ENCODE results near the gene ANKS6.

ANKS6 gene

DNA sequence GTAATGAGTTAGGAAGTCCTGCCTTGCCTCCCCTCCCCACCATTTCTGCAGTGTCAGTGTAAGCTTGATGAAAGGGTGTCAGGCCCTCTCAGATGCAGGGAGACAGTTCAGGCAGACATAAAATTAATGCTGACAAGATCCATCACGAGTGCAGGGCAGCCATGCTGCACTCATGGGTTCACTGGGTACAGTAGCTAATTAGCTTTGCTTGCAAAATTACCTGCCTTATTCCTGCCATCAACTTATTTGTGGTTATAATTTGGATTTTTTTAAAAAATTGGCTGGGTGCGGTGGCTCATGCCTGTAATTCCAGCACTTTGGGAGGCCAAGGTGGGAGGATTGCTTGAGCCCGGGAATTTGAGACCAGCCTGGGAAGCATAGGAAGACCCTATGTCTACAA is 29.1 kb upstream of the ANKS6 start:
- H3K4me3 Mint-ChIP-seq = no peak overlapping the region
- H3K4me1 Mint-ChIP-seq = no peaks in the 10 kb centered on the region
- peaks cover 9% of the 10 kb centered on the region for H3K36me3 Mint-ChIP-seq
- no peak overlapping the region for H3K27ac Mint-ChIP-seq
- H3K27me3 Mint-ChIP-seq = no peaks in the 10 kb centered on the region
- H3K9me3 Mint-ChIP-seq = no peaks in the 10 kb centered on the region

DNA sequence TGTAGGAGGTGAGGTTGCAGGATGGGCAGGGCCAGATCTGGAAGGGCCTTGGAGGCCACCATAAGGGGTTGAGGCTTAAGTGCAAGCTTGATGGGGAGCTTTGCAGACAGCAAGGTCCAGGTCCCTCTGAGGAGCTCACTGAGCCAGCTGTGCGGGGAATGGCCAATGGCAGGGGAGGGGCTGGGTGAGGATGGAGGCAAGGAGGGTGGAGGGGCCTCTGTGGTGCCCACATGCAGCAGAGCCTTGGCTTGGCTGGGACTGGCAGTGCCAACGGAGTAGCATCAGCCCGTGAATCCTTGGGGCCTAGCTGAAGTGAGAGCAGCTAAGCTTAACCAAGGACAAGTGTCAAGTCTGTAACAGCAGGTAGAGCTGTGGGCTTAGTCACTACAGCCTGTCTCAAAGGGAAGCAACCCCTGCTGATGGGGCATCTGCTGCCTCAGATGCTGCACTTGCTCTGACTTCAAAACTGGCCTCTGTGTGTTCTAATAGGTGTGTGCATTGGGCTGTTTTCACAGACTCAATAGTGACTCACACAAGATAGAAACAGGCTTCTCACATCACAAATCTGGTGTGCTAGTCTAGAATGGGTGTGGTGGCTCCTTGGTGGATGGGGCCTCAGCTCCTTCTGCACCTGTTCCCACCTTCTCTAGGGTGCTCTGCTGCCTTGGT is 27.4 kb upstream of the ANKS6 start:
- H3K4me3 Mint-ChIP-seq = no peak overlapping the region
- H3K4me1 Mint-ChIP-seq = no peaks in the 10 kb centered on the region
- H3K9me3 Mint-ChIP-seq = no peaks in the 10 kb centered on the region
- no peak overlapping the region for H3K27ac Mint-ChIP-seq
- H3K27me3 Mint-ChIP-seq = no peaks in the 10 kb centered on the region
- peaks cover 7% of the 10 kb centered on the region for H3K36me3 Mint-ChIP-seq

DNA sequence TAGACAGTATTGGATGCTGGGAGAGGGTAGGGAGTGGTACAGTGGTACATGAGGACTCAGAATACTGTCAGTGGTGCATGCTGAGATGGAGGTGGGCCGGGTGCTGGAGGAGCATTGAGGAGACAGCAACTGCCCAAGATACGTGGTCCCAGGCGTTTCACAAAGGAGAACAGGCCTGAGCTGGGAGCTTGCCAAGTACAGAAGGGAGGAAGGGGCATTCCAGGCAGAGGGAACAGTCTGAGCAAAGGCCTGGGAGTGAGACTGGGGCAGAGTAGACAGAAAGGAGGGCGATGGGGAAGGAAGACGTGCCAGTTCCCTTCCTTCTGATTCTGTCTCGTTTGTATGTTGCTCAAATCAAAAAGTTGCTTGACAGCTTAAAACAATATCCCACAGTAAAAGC is 26.3 kb upstream of the ANKS6 start:
- Mint-ChIP-seq H3K9me3 (no peaks in the 10 kb centered on the region), H3K4me3 (no peak overlapping the region), H3K27ac (no peak overlapping the region), H3K36me3 (peaks cover 9% of the 10 kb centered on the region), H3K4me1 (no peaks in the 10 kb centered on the region), H3K27me3 (no peaks in the 10 kb centered on the region)

DNA sequence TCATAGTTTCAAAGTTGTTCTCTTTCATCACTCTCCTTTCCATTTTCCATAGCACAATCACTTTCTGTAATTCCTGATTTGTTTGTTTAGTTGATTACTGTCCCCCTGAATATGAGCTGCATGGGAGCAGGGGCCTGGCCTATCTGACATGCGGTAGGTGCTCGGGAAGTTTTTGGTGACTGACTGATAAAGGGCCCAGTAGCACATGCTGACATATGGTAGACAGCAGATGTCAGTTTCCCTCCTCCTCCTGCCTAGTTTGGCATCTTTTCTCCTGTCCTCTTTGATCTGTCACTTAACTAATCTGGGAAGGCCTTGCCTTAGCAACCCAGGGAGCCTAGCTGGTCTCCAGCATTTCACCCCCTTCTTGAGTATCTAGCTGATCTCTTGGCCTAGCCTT is 25.5 kb upstream of the ANKS6 start:
- H3K27me3 Mint-ChIP-seq = no peaks in the 10 kb centered on the region
- no peak overlapping the region for H3K4me3 Mint-ChIP-seq
- H3K27ac Mint-ChIP-seq = no peak overlapping the region
- no peaks in the 10 kb centered on the region for H3K9me3 Mint-ChIP-seq
- no peaks in the 10 kb centered on the region for H3K4me1 Mint-ChIP-seq
- peaks cover 9% of the 10 kb centered on the region for H3K36me3 Mint-ChIP-seq

DNA sequence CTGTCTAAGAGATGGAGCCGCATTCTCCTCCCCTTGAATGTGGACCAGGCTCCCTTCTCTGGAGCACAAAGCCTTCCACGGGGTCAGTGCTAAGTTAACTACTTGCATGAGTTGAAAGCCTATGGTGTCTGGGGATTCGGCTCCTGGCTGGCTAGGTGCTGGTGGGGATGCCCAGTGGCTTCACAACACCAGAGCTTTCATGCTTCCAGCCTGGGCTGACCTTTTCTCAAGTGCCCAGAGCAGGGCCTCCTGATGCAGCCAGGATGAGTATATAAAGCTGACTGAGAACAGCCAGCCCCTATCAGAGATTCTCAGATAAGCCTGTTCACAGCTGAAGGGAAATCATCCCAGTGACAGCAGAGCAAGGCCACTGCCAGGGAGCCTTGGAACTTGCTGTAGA is 22.9 kb upstream of the ANKS6 start:
- no peaks in the 10 kb centered on the region for H3K9me3 Mint-ChIP-seq
- H3K4me3 Mint-ChIP-seq = no peak overlapping the region
- no peaks in the 10 kb centered on the region for H3K4me1 Mint-ChIP-seq
- no peaks in the 10 kb centered on the region for H3K27me3 Mint-ChIP-seq
- H3K27ac Mint-ChIP-seq = no peak overlapping the region
- H3K36me3 Mint-ChIP-seq = peaks cover 9% of the 10 kb centered on the region

DNA sequence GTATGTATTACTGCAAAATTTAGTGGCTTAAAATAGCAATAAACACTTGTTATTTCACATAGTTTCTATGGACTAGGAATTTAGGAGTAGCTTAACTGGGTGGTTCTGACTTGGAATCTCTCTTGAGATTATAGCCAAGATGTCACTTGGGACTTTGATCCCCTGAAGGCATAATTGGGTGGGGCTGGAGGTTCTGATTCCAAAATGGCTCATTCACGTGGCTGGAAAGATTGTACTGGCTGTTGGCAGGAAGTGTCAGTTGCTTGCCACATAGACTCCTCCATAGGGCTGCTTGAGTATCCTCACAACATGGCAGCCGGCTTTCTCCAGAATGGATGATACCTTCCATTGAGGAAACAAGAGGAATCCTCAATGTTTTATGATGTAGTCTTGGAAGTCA is 22.4 kb upstream of the ANKS6 start:
- H3K4me1 Mint-ChIP-seq = no peaks in the 10 kb centered on the region
- no peaks in the 10 kb centered on the region for H3K9me3 Mint-ChIP-seq
- no peak overlapping the region for H3K27ac Mint-ChIP-seq
- no peak overlapping the region for H3K4me3 Mint-ChIP-seq
- H3K27me3 Mint-ChIP-seq = no peaks in the 10 kb centered on the region
- peaks cover 11% of the 10 kb centered on the region for H3K36me3 Mint-ChIP-seq

DNA sequence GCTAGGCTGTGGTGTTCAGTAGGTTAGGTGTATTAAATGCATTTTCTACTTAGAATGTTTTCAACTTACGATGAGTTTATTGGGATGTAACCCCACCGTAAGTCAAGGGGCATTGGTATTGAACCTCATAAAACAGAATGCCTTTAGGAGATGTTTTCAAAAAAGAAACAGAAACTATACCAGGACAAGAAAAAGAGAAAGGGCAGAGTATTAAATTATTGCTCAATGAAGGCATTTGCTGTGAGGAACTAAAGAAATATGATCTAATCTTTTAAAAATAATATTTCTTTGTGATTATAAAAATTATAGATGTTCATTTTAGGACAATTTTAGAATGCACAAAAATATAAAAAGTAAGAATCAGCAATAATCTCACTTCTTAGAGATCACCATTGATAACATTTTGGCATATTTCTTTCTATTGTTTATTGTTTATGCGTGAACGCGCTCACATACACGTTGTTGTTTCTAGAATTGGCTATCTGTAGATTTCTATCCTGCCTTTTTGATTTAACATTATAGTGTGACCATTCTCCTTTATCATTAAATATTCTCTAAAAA is 19.1 kb upstream of the ANKS6 start:
- H3K9me3 Mint-ChIP-seq = peaks cover 5% of the 10 kb centered on the region

DNA sequence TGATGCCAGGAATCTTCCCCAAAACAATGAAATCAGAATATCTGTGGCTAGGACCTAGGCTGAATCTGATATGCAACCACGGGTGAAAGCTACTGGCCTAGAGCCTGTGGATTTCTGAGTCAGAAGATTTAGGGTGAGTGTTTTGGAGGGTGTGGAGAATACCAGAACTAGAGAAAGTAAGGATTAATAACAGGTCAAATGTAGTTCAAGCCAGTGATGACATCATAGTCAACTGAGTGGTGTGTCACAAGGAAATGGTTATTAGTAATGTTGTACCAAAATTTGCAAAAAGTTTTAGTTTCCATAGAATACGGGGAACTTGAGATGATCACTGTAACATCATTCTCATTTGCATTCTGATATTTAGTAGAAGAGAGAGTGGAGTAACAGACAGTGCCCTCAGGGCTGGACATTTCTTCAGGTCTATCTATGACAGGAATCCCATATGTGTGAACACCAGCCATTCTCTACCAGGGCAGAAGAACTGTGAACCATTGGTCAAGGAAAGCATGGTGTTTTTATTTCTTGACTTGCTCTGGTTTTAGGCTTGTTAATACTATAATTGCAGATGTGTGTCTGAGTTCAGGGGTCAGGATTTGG is 14.8 kb upstream of the ANKS6 start:
- Mint-ChIP-seq H3K4me3 (no peak overlapping the region), H3K27me3 (no peaks in the 10 kb centered on the region), H3K27ac (no peak overlapping the region), H3K9me3 (peaks cover 5% of the 10 kb centered on the region), H3K4me1 (peaks cover 35% of the 10 kb centered on the region), H3K36me3 (peaks cover 10% of the 10 kb centered on the region)

More for the DNA sequence above, 19.1 kb upstream of the ANKS6 start:
- Mint-ChIP-seq H3K4me3 (no peak overlapping the region), H3K27ac (no peak overlapping the region), H3K36me3 (peaks cover 15% of the 10 kb centered on the region), H3K27me3 (no peaks in the 10 kb centered on the region), H3K4me1 (peaks cover 13% of the 10 kb centered on the region)

DNA sequence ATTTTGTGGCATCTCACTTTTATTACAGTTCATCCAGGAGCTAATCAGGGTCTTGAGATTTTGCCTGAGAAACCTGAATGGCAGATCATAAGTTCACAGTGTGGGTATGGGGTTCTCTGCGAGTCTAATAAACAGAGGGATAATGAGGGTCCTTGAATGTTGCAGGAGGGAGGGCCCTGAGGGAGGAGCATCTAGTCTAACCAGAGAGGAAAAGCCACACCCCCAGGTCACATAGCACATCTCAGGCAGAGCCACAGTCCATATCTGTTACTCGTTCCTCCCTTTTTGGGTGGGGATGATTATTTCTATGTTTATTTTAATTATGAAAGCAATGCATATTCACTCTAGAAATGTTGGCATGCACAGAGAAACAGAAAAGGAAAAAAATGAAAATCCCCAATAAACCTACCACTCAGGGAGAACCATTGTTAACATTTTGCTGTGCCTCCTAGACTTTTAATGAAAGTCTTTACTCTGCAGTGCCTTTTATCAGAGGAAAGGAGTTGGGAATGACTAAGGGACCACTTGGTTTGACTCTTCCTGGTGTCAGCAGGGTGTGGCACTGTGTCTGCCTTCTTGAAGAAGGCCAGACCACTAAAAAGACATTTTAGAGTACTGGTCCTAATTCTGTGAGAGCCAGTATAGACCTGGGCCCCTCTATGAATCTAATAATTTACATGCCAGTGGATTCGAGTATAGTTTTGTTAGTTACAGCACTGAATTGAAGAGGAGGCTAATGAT is 13.9 kb upstream of the ANKS6 start:
- H3K36me3 Mint-ChIP-seq = peaks cover 10% of the 10 kb centered on the region
- no peaks in the 10 kb centered on the region for H3K27me3 Mint-ChIP-seq
- H3K4me1 Mint-ChIP-seq = peaks cover 35% of the 10 kb centered on the region
- H3K27ac Mint-ChIP-seq = no peak overlapping the region
- peaks cover 5% of the 10 kb centered on the region for H3K9me3 Mint-ChIP-seq
- no peak overlapping the region for H3K4me3 Mint-ChIP-seq

DNA sequence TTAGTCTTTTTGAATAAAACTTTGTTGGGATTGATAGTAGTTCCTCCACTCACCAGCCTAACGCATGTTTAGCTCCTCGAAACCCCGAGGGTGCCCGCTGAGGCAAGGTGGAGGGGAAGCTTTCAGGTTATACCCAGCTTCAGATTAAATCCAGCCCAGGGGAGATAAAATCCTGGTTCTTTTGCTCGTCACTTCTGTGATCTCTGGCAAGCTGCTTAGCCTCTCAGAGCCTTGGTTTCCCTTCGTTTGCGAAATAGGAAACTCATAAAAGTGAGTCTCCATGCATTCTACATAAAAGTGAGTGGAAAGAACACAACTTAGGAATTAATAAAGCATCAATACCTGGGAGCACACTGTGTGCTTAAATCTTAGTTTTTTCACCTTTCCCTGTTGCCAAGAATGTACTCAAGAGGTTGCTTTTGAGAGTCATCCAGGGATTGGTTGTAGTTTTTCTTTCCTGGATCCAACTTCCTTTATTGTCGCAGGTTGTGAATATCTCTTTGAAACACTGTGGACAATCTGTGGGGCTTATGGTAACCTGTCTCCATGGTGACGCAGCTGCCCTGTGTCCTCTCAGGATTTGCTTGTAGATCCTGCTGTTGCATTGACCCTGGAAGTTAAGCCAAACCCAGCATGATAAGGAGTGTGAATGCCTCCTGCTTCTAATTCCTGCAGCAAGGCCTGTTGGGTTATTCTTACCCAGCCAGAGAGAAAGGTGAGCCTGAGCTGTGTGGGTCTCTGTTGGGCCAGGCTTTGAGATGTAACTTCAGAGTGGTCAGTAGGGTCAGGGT is 13.2 kb upstream of the ANKS6 start:
- Mint-ChIP-seq H3K4me3 (peak overlapping the region; percentile 88), H3K27ac (no peak overlapping the region), H3K36me3 (peaks cover 10% of the 10 kb centered on the region), H3K27me3 (no peaks in the 10 kb centered on the region), H3K4me1 (peaks cover 35% of the 10 kb centered on the region), H3K9me3 (peaks cover 5% of the 10 kb centered on the region)

DNA sequence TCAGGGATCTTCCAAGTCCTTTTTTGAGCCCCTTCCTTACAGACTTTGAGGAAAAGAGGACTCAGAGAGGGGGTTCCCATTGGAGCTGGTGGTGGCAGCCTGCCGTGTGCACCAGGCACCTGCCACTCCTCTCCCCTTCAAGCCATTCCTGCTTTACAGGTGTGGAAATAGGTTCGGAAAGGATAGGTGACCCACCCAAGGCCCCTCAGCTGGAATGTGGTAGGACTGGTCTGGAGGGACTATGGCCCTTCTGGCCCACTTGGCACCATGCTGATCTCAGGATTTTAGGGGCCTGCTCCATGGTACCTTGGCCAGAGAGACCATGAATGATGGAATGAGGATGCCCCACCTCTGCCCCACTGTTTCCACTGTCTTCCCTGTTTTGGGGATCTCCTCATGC is 12.5 kb upstream of the ANKS6 start:
- Mint-ChIP-seq H3K36me3 (peaks cover 7% of the 10 kb centered on the region), H3K9me3 (peaks cover 5% of the 10 kb centered on the region), H3K27me3 (no peaks in the 10 kb centered on the region), H3K4me3 (peak overlapping the region; percentile 88), H3K4me1 (peaks cover 35% of the 10 kb centered on the region), H3K27ac (no peak overlapping the region)

DNA sequence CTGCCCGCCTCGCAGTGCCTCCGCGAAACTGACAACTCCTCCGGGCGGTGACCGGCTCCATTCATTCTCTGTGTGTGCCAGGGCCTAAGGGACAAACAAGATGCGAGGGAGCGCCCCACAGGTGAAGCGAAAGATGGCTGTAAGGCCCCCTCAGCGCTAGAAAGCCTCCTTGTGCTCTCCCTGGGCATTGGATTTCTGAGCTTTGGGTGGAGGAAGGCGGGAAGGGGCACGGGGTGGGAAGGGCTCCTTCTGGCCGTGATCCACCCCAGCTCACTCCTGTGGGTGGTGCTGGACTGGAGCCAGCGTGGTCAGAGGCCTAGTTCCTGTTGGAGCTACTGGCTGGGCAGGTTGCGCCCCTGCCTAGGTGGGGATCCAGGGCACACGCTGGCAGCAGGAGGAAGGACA is 12.1 kb upstream of the ANKS6 start:
- Mint-ChIP-seq H3K4me3 (peak overlapping the region; percentile 88), H3K27ac (no peak overlapping the region), H3K36me3 (peaks cover 7% of the 10 kb centered on the region), H3K27me3 (no peaks in the 10 kb centered on the region), H3K9me3 (peaks cover 5% of the 10 kb centered on the region), H3K4me1 (peaks cover 35% of the 10 kb centered on the region)

DNA sequence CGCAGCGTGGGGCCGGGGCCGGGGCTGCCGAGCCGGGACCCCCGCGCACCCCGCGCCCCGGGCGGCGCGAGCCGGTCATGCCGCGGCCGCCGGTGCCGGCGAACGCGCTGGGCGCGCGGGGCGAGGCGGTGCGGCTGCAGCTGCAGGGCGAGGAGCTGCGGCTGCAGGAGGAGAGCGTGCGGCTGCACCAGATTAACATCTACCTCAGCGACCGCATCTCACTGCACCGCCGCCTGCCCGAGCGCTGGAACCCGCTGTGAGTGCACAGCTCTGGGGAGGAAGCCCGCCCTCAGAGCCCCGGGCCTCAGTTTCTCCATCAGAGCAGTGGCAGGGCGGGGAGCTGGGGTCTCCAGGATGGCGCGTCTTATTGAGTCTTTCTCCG is 11.4 kb upstream of the ANKS6 start:
- H3K27ac Mint-ChIP-seq = no peak overlapping the region
- peaks cover 32% of the 10 kb centered on the region for H3K4me1 Mint-ChIP-seq
- H3K27me3 Mint-ChIP-seq = no peaks in the 10 kb centered on the region
- H3K36me3 Mint-ChIP-seq = peaks cover 3% of the 10 kb centered on the region
- peaks cover under 1% of the 10 kb centered on the region for H3K9me3 Mint-ChIP-seq
- peak overlapping the region; percentile 88 for H3K4me3 Mint-ChIP-seq

DNA sequence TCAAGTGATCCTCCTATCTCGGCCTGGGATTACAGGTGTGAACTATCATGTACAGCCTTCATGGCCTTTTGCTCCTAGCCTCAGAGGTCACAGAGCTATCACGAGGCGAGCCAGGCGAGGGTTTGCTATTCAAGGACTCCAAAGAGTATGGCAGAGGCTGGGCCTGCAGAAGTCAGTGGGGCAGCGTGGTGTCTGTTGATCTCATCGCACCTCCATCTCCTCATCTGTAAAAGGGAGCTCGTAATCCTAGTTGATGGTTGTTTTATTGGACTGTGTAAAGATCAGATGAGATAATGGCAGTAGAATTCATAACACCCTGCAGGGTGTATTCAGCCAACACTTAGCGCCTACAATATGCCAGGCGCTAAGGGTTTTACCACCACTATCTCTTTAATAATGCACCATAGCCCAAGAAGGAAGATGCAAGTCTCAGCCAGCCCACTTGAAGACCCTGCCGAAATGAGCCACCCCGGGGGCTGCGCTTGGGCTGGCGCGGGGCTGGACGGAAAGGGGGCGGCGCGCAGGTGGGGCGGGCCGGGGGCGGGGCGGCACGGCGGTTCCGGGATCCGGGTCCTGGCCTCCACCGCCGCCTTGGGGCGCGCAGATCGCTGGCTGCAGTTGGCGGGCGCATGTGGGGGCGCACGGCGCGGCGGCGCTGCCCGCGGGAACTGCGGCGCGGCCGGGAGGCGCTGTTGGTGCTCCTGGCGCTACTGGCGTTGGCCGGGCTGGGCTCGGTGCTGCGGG is 10.9 kb upstream of the ANKS6 start, which contains the start of gene GALNT12:
TSS of gene GALNT12 (plus strand) at position 601 of the 744 bp plus-strand sequence. CDS start at position 630, 29 bp downstream.
- Mint-ChIP-seq H3K9me3 (no peaks in the 10 kb centered on the region), H3K4me1 (peaks cover 30% of the 10 kb centered on the region), H3K27ac (no peak within 1 kb of the TSS), H3K36me3 (peaks cover 2% of the 10 kb centered on the region), H3K4me3 (peak within 1 kb of the TSS; percentile 91), H3K27me3 (no peaks in the 10 kb centered on the region)
